ENCODE data around the gene FOXJ3.

Gene FOXJ3

DNA sequence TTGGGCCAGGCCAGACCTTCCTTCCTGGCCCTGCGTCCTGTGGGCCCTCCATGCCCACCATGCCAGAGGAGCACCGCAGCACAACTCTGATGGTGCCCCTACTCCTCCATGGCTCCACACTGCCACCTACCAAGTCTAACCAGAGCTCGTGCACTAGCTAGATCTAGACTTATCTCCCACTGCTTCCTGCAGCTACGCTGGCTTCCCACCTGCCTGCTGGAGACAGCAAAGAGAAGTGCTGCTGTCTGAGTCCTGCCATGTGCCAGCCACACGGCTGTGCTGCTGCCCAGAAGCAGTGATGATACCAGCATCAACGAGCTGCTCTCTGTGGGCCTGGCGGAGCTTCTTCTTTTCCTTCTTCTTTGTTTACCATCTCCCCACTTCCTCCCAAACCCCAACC, 177.4 kb downstream of the FOXJ3 start:
- H4K20me1 ChIP-seq (ENCODE audit: low read depth, low read length), result no peaks in the 10 kb centered on the region
- no peaks in the 10 kb centered on the region for H3K79me2 ChIP-seq (ENCODE audit: insufficient read depth, low read length)
- no peak overlapping the region for H3K9ac ChIP-seq (ENCODE audit: low read length)
- no peak overlapping the region for H3K4me2 ChIP-seq (ENCODE audit: low read depth, low read length, poor library complexity, severe bottlenecking)
- 0 out of 2 replicates have a peak, but pooled peaks cover 5% of the 10 kb centered on the region for H3K27me3 ChIP-seq (ENCODE audit: low read length)
- no peaks in the 10 kb centered on the region for H3K9me2 ChIP-seq (replicated peaks; ENCODE audit: insufficient read depth, low read length)
- no peaks in the 10 kb centered on the region for H3K36me3 ChIP-seq (ENCODE audit: low read length)
- no peak overlapping the region for H3K27ac ChIP-seq (ENCODE audit: low read depth, low read length)
- H3F3A ChIP-seq (ENCODE audit: insufficient read depth), result no peaks in the 10 kb centered on the region
- no peaks in the 10 kb centered on the region for H3K9me3 ChIP-seq (ENCODE audit: insufficient read depth, low read length)
- no peak overlapping the region for H3K4me3 ChIP-seq (ENCODE audit: insufficient read depth, low read length, poor library complexity, severe bottlenecking)
- no peak for TF ChIP-seq EZH2phosphoT487 (conservative IDR thresholded peaks at IDR 0.05; ENCODE audit: low read length)
- TF ChIP-seq, protein P1, sequence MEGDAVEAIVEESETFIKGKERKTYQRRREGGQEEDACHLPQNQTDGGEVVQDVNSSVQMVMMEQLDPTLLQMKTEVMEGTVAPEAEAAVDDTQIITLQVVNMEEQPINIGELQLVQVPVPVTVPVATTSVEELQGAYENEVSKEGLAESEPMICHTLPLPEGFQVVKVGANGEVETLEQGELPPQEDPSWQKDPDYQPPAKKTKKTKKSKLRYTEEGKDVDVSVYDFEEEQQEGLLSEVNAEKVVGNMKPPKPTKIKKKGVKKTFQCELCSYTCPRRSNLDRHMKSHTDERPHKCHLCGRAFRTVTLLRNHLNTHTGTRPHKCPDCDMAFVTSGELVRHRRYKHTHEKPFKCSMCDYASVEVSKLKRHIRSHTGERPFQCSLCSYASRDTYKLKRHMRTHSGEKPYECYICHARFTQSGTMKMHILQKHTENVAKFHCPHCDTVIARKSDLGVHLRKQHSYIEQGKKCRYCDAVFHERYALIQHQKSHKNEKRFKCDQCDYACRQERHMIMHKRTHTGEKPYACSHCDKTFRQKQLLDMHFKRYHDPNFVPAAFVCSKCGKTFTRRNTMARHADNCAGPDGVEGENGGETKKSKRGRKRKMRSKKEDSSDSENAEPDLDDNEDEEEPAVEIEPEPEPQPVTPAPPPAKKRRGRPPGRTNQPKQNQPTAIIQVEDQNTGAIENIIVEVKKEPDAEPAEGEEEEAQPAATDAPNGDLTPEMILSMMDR (IDR thresholded peaks at IDR 0.05; ENCODE audit: insufficient read depth, low read length, poor library complexity, severe bottlenecking), result no peak
- H2AFZ ChIP-seq (ENCODE audit: low read depth, low read length, severe bottlenecking), result no peak overlapping the region

DNA sequence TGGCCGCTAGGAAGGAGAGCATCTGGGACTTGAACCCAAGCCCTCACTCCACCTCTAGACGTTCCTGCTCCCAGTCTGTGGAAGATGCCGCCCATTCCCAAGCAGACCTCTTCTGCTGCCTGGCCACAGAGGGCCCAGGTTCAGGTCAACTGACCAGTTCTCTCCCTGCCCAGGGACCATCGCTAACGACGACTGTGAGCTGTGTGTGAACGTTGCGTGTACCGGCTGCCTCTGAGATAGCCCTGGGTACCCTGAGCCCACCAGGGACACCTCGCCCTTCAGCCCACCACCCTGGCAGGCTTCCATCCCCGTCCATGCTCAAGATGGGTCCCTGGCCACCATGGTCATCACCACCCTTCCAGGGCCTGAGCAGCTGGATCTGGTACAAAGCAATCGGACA, 179.7 kb downstream of the FOXJ3 start:
- Histone ChIP-seq H3K36me3 (ENCODE audit: low read length) (no peaks in the 10 kb centered on the region), H3K27me3 (ENCODE audit: low read length) (no peaks in the 10 kb centered on the region), H3K9me3 (ENCODE audit: insufficient read depth, low read length) (no peaks in the 10 kb centered on the region)

DNA sequence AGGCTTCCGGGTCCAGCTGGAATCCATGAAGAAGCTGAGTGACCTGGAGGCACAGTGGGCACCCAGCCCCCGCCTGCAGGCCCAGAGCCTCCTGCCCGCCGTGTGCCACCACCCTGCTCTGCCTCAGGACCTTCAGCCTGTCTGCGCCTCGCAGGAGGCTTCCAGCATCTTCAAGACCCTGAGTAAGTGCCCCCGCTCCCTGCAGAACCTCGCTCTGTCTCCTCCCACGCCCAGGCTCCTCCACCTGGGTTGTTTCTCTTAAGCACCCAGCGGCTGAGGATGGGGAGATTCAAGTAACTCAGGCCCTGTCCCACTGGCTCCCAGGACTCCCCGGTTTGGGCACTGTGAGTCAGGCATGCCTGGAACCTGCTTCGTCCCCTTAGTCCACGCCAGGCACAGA, 180.3 kb downstream of the FOXJ3 start:
- no peaks in the 10 kb centered on the region for H3K79me2 ChIP-seq (ENCODE audit: insufficient read depth, low read length)
- no peaks in the 10 kb centered on the region for H4K20me1 ChIP-seq (ENCODE audit: low read depth, low read length)
- H3K27ac ChIP-seq (ENCODE audit: low read depth, low read length), result no peak overlapping the region
- no peak overlapping the region for H3K4me3 ChIP-seq (ENCODE audit: insufficient read depth, low read length, poor library complexity, severe bottlenecking)
- H3F3A ChIP-seq (ENCODE audit: insufficient read depth), result no peaks in the 10 kb centered on the region
- H3K9me3 ChIP-seq (ENCODE audit: insufficient read depth, low read length), result no peaks in the 10 kb centered on the region
- H2AFZ ChIP-seq (ENCODE audit: low read depth, low read length, severe bottlenecking), result no peak overlapping the region
- TF ChIP-seq, protein P1 (IDR thresholded peaks at IDR 0.05; ENCODE audit: insufficient read depth, low read length, poor library complexity, severe bottlenecking), result no peak
- TF ChIP-seq EZH2phosphoT487 (conservative IDR thresholded peaks at IDR 0.05; ENCODE audit: low read length), result no peak
- no peak overlapping the region for H3K4me2 ChIP-seq (ENCODE audit: low read depth, low read length, poor library complexity, severe bottlenecking)
- H3K9ac ChIP-seq (ENCODE audit: low read length), result no peak overlapping the region
- H3K27me3 ChIP-seq (ENCODE audit: low read length), result no peaks in the 10 kb centered on the region
- H3K36me3 ChIP-seq (ENCODE audit: low read length), result no peaks in the 10 kb centered on the region
- no peaks in the 10 kb centered on the region for H3K9me2 ChIP-seq (replicated peaks; ENCODE audit: insufficient read depth, low read length)

More for the DNA sequence above, 179.7 kb downstream of the FOXJ3 start:
- no peak overlapping the region for H2AFZ ChIP-seq (ENCODE audit: low read depth, low read length, severe bottlenecking)
- no peak overlapping the region for H3K9ac ChIP-seq (ENCODE audit: low read length)
- H3K4me3 ChIP-seq (ENCODE audit: insufficient read depth, low read length, poor library complexity, severe bottlenecking), result no peak overlapping the region
- no peaks in the 10 kb centered on the region for H3K9me2 ChIP-seq (replicated peaks; ENCODE audit: insufficient read depth, low read length)
- H3F3A ChIP-seq (ENCODE audit: insufficient read depth), result no peaks in the 10 kb centered on the region
- H4K20me1 ChIP-seq (ENCODE audit: low read depth, low read length), result no peaks in the 10 kb centered on the region
- TF ChIP-seq EZH2phosphoT487 (conservative IDR thresholded peaks at IDR 0.05; ENCODE audit: low read length), result no peak
- no peak overlapping the region for H3K27ac ChIP-seq (ENCODE audit: low read depth, low read length)
- no peak overlapping the region for H3K4me2 ChIP-seq (ENCODE audit: low read depth, low read length, poor library complexity, severe bottlenecking)
- H3K79me2 ChIP-seq (ENCODE audit: insufficient read depth, low read length), result no peaks in the 10 kb centered on the region

DNA sequence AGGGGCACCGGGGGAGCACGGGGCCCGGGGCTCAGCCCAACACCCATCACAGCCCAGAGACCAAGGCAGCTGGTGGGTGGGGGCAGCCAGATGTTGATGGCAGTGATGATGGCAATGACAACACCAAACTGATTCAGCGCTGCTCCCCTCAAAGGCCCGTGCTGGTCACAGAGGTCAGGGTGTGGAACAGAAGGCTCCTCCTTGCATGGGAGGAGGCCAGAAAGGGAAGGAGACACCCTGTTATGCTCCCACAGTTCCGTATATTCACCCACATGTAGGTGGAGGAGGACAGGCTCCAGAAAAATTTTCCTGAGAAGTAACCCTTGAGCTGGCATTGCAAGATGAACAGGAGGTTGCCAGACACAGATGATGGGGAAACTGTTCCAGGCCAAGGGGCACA, 181.4 kb downstream of the FOXJ3 start:
- no peak overlapping the region for H3K4me3 ChIP-seq (ENCODE audit: insufficient read depth, low read length, poor library complexity, severe bottlenecking)
- H3K9me2 ChIP-seq (replicated peaks; ENCODE audit: insufficient read depth, low read length), result no peaks in the 10 kb centered on the region
- no peaks in the 10 kb centered on the region for H3F3A ChIP-seq (ENCODE audit: insufficient read depth)
- H3K9me3 ChIP-seq (ENCODE audit: insufficient read depth, low read length), result no peaks in the 10 kb centered on the region
- no peaks in the 10 kb centered on the region for H3K79me2 ChIP-seq (ENCODE audit: insufficient read depth, low read length)
- TF ChIP-seq, protein P1 (IDR thresholded peaks at IDR 0.05; ENCODE audit: insufficient read depth, low read length, poor library complexity, severe bottlenecking), result no peak
- no peak for TF ChIP-seq EZH2phosphoT487 (conservative IDR thresholded peaks at IDR 0.05; ENCODE audit: low read length)
- no peaks in the 10 kb centered on the region for H4K20me1 ChIP-seq (ENCODE audit: low read depth, low read length)
- H3K36me3 ChIP-seq (ENCODE audit: low read length), result no peaks in the 10 kb centered on the region
- H2AFZ ChIP-seq (ENCODE audit: low read depth, low read length, severe bottlenecking), result no peak overlapping the region
- H3K4me2 ChIP-seq (ENCODE audit: low read depth, low read length, poor library complexity, severe bottlenecking), result no peak overlapping the region
- H3K27me3 ChIP-seq (ENCODE audit: low read length), result no peaks in the 10 kb centered on the region
- H3K9ac ChIP-seq (ENCODE audit: low read length), result no peak overlapping the region
- H3K27ac ChIP-seq (ENCODE audit: low read depth, low read length), result no peak overlapping the region

All from SU-DHL-6 (cell line).